Ishikawa (cell line): ENCODE data around the gene REV1.

ENCODE experiments used
- CEBPB ChIP-seq: IDR thresholded peaks from 2 replicates; pipeline ENCODE4 v1.6.1; 2012
- CREB1 ChIP-seq: IDR thresholded peaks from 2 replicates; pipeline ENCODE4 v1.6.1; 2012; ENCODE audit warnings: low read depth
- EGR1 ChIP-seq: IDR thresholded peaks from 2 replicates; pipeline ENCODE4 v1.6.1; 2012
- EP300 ChIP-seq: IDR thresholded peaks from 2 replicates; pipeline ENCODE4 v1.6.1; 2012; ENCODE audit warnings: borderline replicate concordance
- FOXM1 ChIP-seq: IDR thresholded peaks from 2 replicates; pipeline ENCODE4 v1.6.1; 2012; ENCODE audit warnings: low read depth, borderline replicate concordance
- NFIC ChIP-seq: IDR thresholded peaks from 2 replicates; pipeline ENCODE4 v1.6.1; 2012
- RAD21 ChIP-seq: IDR thresholded peaks from 2 replicates; pipeline ENCODE4 v1.6.1; 2012; ENCODE audit warnings: low read depth
- REST ChIP-seq: IDR thresholded peaks from 2 replicates; pipeline ENCODE4 v1.6.1; 2012; ENCODE audit warnings: low read depth, mild to moderate bottlenecking
- TAF1 ChIP-seq: IDR thresholded peaks from 2 replicates; pipeline ENCODE4 v1.6.1; 2012; ENCODE audit warnings: low read depth, mild to moderate bottlenecking
- TCF12 ChIP-seq: IDR thresholded peaks from 2 replicates; pipeline ENCODE4 v1.6.1; 2012; ENCODE audit warnings: low read depth
- TEAD4 ChIP-seq: IDR thresholded peaks from 2 replicates; pipeline ENCODE4 v1.6.1; 2012
- USF1 ChIP-seq: IDR thresholded peaks from 2 replicates; pipeline ENCODE4 v1.6.1; 2012
- YY1 ChIP-seq: IDR thresholded peaks from 2 replicates; pipeline ENCODE4 v1.6.1; 2012; ENCODE audit warnings: low read depth
- ZBTB7A ChIP-seq: IDR thresholded peaks from 2 replicates; pipeline ENCODE4 v1.6.1; 2012; ENCODE audit warnings: low read depth
- TF ChIP-seq, protein P1 (sequence below): IDR thresholded peaks from 2 replicates; pipeline ENCODE4 v1.6.1; 2012

Gene REV1

DNA sequence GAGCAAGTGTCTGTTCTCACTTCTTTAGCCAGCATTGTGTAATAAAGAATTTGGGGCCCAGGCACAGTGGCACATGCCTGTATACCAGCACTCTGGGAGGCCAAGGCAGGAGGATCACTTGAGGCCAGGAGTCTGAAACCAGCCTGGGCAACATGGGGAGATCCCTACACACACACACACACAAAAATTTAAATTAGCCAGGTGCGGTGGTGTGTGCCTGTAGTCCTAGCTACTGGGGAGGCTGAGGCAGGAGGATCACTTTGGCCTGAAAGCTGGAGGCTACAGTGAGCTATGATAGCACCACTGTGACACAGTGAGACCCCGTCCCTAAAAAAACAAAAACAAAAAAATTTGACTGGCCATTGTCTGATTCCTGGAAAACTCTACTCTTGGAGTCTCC is 8.3 kb downstream of the REV1 start:
- TF ChIP-seq ZBTB7A, result no peak
- no peak for TF ChIP-seq CEBPB
- no peak for TF ChIP-seq CREB1
- TF ChIP-seq TEAD4, result no peak
- TF ChIP-seq YY1, result no peak
- TF ChIP-seq, protein P1, sequence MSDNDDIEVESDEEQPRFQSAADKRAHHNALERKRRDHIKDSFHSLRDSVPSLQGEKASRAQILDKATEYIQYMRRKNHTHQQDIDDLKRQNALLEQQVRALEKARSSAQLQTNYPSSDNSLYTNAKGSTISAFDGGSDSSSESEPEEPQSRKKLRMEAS, result no peak
- no peak for TF ChIP-seq TCF12
- no peak for TF ChIP-seq REST

DNA sequence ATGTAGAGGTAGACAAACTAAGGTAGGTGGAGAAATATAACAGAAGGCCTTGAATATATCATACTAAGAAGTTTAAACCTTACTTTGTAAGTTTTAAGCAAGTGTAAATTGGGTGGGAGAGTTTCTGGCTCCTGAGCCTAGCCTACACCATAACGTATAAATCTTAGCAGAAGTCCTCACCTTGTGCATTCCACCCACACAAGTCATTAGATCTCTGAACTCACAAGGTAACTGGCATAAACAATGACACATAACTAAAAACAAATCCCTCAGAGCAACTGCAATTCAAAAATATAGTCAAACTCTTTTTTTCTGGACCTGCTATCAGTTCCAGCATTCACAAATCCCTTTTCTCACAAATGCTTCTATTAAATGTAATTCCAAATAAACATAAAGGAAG is 9.4 kb downstream of the REV1 start:
- TF ChIP-seq RAD21 (no peak), ZBTB7A (no peak), TCF12 (no peak), YY1 (no peak), FOXM1 (no peak), TEAD4 (no peak)
- TF ChIP-seq, protein P1, result no peak

DNA sequence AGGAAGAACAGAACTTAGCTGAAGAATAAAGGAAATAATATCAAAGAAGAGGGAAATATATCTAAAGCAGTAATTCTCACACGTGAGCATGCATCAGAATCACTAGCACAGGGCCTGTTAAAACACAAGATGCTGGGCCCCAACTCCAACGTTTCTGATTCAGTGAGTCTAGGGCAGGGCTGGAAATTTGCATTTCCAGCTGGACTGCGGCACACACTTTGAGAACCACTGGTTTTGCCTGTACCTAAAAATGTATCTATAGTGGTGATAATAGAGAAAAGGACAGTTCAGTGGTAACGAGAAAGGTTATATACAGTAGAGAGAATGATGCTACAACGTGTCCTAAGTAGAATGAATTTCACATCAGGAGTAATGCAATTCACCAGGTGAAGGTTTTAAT is 11.2 kb downstream of the REV1 start:
- TF ChIP-seq NFIC (no peak), REST (no peak), USF1 (no peak), CEBPB (no peak), FOXM1 (no peak), EGR1 (no peak), TEAD4 (no peak), ZBTB7A (no peak), RAD21 (no peak), EP300 (no peak), CREB1 (no peak), YY1 (no peak), TAF1 (no peak), TCF12 (no peak)
- TF ChIP-seq, protein P1, result no peak

DNA sequence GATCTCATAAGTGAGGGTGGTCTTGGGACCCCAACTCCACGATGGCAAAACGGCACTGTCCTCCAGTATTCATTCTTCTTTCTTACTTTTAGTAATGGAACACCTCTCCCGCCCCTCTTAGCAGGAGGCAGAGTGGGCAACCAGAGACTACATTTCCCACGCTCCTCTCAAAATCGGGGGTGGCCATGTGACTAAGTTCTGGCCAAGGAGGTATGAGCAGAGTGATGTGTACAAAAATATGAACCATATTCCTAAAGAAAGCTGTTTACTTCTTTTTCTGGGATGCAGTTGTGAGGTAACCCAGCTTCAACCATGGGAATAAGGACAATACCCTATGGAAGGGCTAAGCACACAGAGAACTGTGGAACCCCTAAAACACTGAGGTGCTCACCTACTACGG is 12.8 kb downstream of the REV1 start:
- TF ChIP-seq EGR1, result no peak
- TF ChIP-seq RAD21, result no peak
- TF ChIP-seq USF1, result peak; percentile 65

DNA sequence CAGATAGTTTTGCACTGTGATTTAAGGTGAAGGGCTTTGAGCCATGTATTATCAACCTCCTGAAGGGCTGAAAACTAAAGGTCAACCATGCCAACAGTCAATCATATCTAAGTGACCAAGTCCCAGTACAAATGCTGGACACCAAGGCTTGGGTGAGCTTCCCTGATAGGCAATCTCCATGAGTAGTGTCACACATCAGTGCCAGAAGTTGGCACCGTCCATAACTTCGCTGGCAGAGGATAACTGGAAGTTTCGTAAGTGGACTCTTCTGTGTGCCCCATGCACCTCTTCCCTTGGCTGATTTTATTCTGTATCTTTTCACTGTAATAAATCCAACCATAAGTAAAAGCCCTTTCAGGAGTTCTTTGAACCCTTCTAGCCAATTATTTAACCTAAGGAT is 13.2 kb downstream of the REV1 start:
- no peak for TF ChIP-seq REST
- no peak for TF ChIP-seq CEBPB
- no peak for TF ChIP-seq EP300
- TF ChIP-seq, protein P1, result no peak
- no peak for TF ChIP-seq ZBTB7A
- TF ChIP-seq CREB1, result no peak
- no peak for TF ChIP-seq EGR1
